H9 (cell line): ENCODE measurements around the gene FUCA1. TPM values are rescaled to one million over a fixed set of nuclear protein-coding genes. Genes with fewer than 3 reads are reported as not detected.

Source experiments
- DNase-seq: peaks from one replicate; pipeline ENCODE4 v3.0.0-alpha.2; 2017
- H2AFZ ChIP-seq: one replicate; pipeline ENCODE4 v1.6.1; 2013; ENCODE audit warnings: mild to moderate bottlenecking, low read length, control low read depth, moderate library complexity
- H2AK5ac ChIP-seq: 2 replicates; pipeline ENCODE4 v1.6.1; 2013; ENCODE audit warnings: low read length, control low read depth, mixed read lengths; ENCODE audit not compliant: insufficient read length
- H2BK120ac ChIP-seq: one replicate; pipeline ENCODE4 v1.6.1; 2013; ENCODE audit warnings: low read depth, mild to moderate bottlenecking, low read length, control low read depth, inconsistent platforms; ENCODE audit not compliant: poor library complexity, severe bottlenecking
- H2BK12ac ChIP-seq: 2 replicates; pipeline ENCODE4 v1.6.1; 2013; ENCODE audit warnings: low read length, control low read depth, mixed read lengths, low read depth; ENCODE audit not compliant: insufficient read length
- H2BK15ac ChIP-seq: 2 replicates; pipeline ENCODE4 v1.6.1; 2013; ENCODE audit warnings: low read depth, low read length, control low read depth
- H2BK20ac ChIP-seq: one replicate; pipeline ENCODE4 v1.6.1; 2013; ENCODE audit warnings: low read depth, mild to moderate bottlenecking, low read length, control low read depth, inconsistent platforms; ENCODE audit not compliant: poor library complexity, severe bottlenecking
- H2BK5ac ChIP-seq: 2 replicates; pipeline ENCODE4 v1.6.1; 2013; ENCODE audit warnings: low read length, control low read depth, mixed read lengths; ENCODE audit not compliant: insufficient read length
- H3K14ac ChIP-seq: 2 replicates; pipeline ENCODE4 v1.6.1; 2013; ENCODE audit warnings: low read length, control low read depth; ENCODE audit not compliant: insufficient read depth
- H3K18ac ChIP-seq: 2 replicates; pipeline ENCODE4 v1.6.1; 2013; ENCODE audit warnings: low read depth, mild to moderate bottlenecking, mixed read lengths, low read length, control low read depth; ENCODE audit not compliant: insufficient read length
- H3K23ac ChIP-seq: 2 replicates; pipeline ENCODE4 v1.6.1; 2013; ENCODE audit warnings: low read length, control low read depth, mixed read lengths, low read depth; ENCODE audit not compliant: insufficient read length
- H3K23me2 ChIP-seq: 2 replicates; pipeline ENCODE4 v1.6.1; 2013; ENCODE audit warnings: low read depth, mild to moderate bottlenecking, mixed read lengths, low read length, control low read depth; ENCODE audit not compliant: insufficient read length, poor library complexity, severe bottlenecking
- H3K27ac ChIP-seq: 2 replicates; pipeline ENCODE4 v1.5.1; 2013; ENCODE audit warnings: low read length, control low read depth, mixed read lengths, low read depth; ENCODE audit not compliant: insufficient read length
- H3K27me3 ChIP-seq: 2 replicates; pipeline ENCODE4 v1.6.1; 2013; ENCODE audit warnings: low read length, control low read depth, inconsistent platforms; ENCODE audit not compliant: insufficient read depth
- H3K4ac ChIP-seq: 2 replicates; pipeline ENCODE4 v1.6.1; 2013; ENCODE audit warnings: low read depth, mild to moderate bottlenecking, control low read depth, inconsistent platforms, low read length, moderate library complexity
- H3K4me1 ChIP-seq: 2 replicates; pipeline ENCODE4 v1.6.1; 2013; ENCODE audit warnings: low read length, control low read depth, inconsistent platforms; ENCODE audit not compliant: insufficient read depth
- H3K4me2 ChIP-seq: 2 replicates; pipeline ENCODE4 v1.6.1; 2013; ENCODE audit warnings: low read length, control low read depth, mixed read lengths; ENCODE audit not compliant: insufficient read length, insufficient read depth
- H3K56ac ChIP-seq: 2 replicates; pipeline ENCODE4 v1.6.1; 2013; ENCODE audit warnings: low read depth, mild to moderate bottlenecking, mixed read lengths, low read length, control low read depth; ENCODE audit not compliant: insufficient read length
- H3K79me1 ChIP-seq: 2 replicates; pipeline ENCODE4 v1.6.1; 2013; ENCODE audit warnings: low read depth, mild to moderate bottlenecking, moderate library complexity, low read length, control low read depth, inconsistent platforms; ENCODE audit not compliant: insufficient read depth, poor library complexity, severe bottlenecking
- H3K79me2 ChIP-seq: 2 replicates; pipeline ENCODE4 v1.6.1; 2013; ENCODE audit warnings: low read length, control low read depth, inconsistent platforms; ENCODE audit not compliant: insufficient read depth
- H3K9ac ChIP-seq: 2 replicates; pipeline ENCODE4 v1.6.1; 2013; ENCODE audit warnings: low read length, control low read depth, mixed read lengths; ENCODE audit not compliant: insufficient read length; ENCODE audit errors: extremely low read depth
- H3K9me3 ChIP-seq: one replicate; pipeline ENCODE4 v1.6.1; 2013; ENCODE audit warnings: low read depth, low read length, inconsistent platforms; ENCODE audit not compliant: control insufficient read depth
- H3T11ph ChIP-seq: one replicate; pipeline ENCODE4 v1.6.1; 2013; ENCODE audit warnings: mild to moderate bottlenecking, low read length, control low read depth, inconsistent platforms
- H4K20me1 ChIP-seq: one replicate; pipeline ENCODE4 v1.6.1; 2013; ENCODE audit not compliant: control insufficient read depth, insufficient read length, insufficient read depth
- H4K5ac ChIP-seq: 2 replicates; pipeline ENCODE4 v1.6.1; 2013; ENCODE audit warnings: low read depth, mild to moderate bottlenecking, mixed read lengths, low read length, control low read depth; ENCODE audit not compliant: insufficient read length
- H4K8ac ChIP-seq: replicated peaks from 2 replicates; pipeline ENCODE4 v1.6.1; 2013; ENCODE audit warnings: low read length, control low read depth, mixed read lengths, low read depth; ENCODE audit not compliant: insufficient read length
- H4K91ac ChIP-seq: 2 replicates; pipeline ENCODE4 v1.6.1; 2013; ENCODE audit warnings: low read depth, mild to moderate bottlenecking, moderate library complexity, mixed read lengths, low read length, control low read depth; ENCODE audit not compliant: insufficient read length
- H3K27ac Mint-ChIP-seq, 3 experiments: 2 replicates in 2 of 3; 3 replicates in 1 of 3; pipeline ENCODE4 v1.8.0; 2020 to 2021; ENCODE audit warnings: mixed read lengths in 3 of 3, mild to moderate bottlenecking in 1 of 3, moderate library complexity in 1 of 3
- H3K27me3 Mint-ChIP-seq: 2 replicates; pipeline ENCODE4 v1.8.0; 2021; ENCODE audit warnings: low read depth, mild to moderate bottlenecking, moderate library complexity, mixed read lengths
- H3K36me3 Mint-ChIP-seq, 3 experiments: 2 replicates in 2 of 3; 3 replicates in 1 of 3; pipeline ENCODE4 v1.8.0; 2020 to 2021; ENCODE audit warnings: low read depth in 3 of 3, mixed read lengths in 3 of 3; ENCODE audit not compliant: insufficient read depth in 1 of 3
- H3K4me1 Mint-ChIP-seq, 2 experiments: 2 replicates each; pipeline ENCODE4 v1.8.0; 2020; ENCODE audit warnings: mixed read lengths in 2 of 2
- H3K4me3 Mint-ChIP-seq, 2 experiments: 2 replicates in 1 of 2; 3 replicates in 1 of 2; pipeline ENCODE4 v1.8.0; 2020 to 2021; ENCODE audit warnings: mild to moderate bottlenecking in 2 of 2, mixed read lengths in 2 of 2, moderate library complexity in 1 of 2
- H3K9me3 Mint-ChIP-seq, 2 experiments: 2 replicates in 1 of 2; 3 replicates in 1 of 2; pipeline ENCODE4 v1.8.0; 2020; ENCODE audit warnings: mild to moderate bottlenecking in 2 of 2, mixed read lengths in 2 of 2, moderate library complexity in 1 of 2
- WGBS: extraction: QIAGEN DNeasy Blood & Tissue Kit; methylation state at CpG from one replicate; pipeline ENCODE4 v1.1.7; 2013; ENCODE audit warnings: missing lambda C conversion rate, low lambda C conversion rate, mixed read lengths; ENCODE audit not compliant: insufficient read length; ENCODE audit errors: extremely low coverage; 5-methylcytosine and 5-hydroxymethylcytosine counted together
- total RNA-seq: library from RNA; stranded (reverse); gene quantifications from 2 replicates; pipeline ENCODE4 v1.2.1, GENCODE V29; 2021
- TF ChIP-seq, protein P1 (sequence below): fragments of 200-600 bp; sonication (generic); conservative IDR thresholded peaks from 3 replicates; pipeline ENCODE4 v1.8.0; 2021; ENCODE audit warnings: antibody characterized with exemption, mild to moderate bottlenecking

The FUCA1 gene
- total RNA-seq, 1 experiment from 2014 or later = 9.1 TPM

DNA sequence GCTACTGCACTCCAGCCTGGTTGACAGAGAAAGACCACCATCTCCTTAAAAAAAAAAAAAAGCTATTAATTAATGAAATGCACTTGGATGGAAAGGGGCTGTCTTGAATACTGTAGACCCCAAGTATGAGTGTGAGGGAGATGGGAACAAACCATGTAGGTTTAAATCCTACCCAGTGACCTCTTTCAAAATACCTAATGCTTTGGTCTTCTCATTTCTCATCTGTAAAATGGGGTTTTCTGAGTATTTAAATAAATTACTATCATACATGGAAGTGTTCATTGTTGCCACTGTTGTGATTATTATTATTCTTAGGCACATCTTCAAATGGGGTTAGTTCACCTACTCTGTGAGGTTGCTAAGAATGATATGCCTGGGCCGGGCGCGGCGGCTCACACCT lies 17.1 kb upstream of the FUCA1 start:
- no peak overlapping the region for H3K27ac Mint-ChIP-seq
- Histone ChIP-seq H3K4ac (no peak overlapping the region), H2BK12ac (no peak overlapping the region), H2BK15ac (no peak overlapping the region), H3K18ac (no peak overlapping the region), H3K4me2 (no peak overlapping the region), H4K8ac (no peak overlapping the region), H3K56ac (no peak overlapping the region), H2BK5ac (no peak overlapping the region), H4K5ac (no peak overlapping the region), H3K27ac (no peak overlapping the region), H3K79me2 (no peaks in the 10 kb centered on the region), H3K27me3 (no peaks in the 10 kb centered on the region), H2BK20ac (no peak overlapping the region), H3K9ac (no peak overlapping the region), H2AFZ (no peak overlapping the region), H4K20me1 (no peaks in the 10 kb centered on the region), H4K91ac (no peak overlapping the region), H3T11ph (no peak overlapping the region), H3K79me1 (no peaks in the 10 kb centered on the region), H3K9me3 (no peaks in the 10 kb centered on the region), H3K4me1 (no peaks in the 10 kb centered on the region), H3K23ac (no peak overlapping the region), H3K14ac (no peak overlapping the region), H2AK5ac (no peak overlapping the region), H3K23me2 (no peaks in the 10 kb centered on the region), H2BK120ac (no peak overlapping the region)
- no peak for DNase-seq
- no peak overlapping the region for H3K4me3 Mint-ChIP-seq
- no CpG with 5 or more reads among the region's 4 CpGs for WGBS
- TF ChIP-seq, protein P1, sequence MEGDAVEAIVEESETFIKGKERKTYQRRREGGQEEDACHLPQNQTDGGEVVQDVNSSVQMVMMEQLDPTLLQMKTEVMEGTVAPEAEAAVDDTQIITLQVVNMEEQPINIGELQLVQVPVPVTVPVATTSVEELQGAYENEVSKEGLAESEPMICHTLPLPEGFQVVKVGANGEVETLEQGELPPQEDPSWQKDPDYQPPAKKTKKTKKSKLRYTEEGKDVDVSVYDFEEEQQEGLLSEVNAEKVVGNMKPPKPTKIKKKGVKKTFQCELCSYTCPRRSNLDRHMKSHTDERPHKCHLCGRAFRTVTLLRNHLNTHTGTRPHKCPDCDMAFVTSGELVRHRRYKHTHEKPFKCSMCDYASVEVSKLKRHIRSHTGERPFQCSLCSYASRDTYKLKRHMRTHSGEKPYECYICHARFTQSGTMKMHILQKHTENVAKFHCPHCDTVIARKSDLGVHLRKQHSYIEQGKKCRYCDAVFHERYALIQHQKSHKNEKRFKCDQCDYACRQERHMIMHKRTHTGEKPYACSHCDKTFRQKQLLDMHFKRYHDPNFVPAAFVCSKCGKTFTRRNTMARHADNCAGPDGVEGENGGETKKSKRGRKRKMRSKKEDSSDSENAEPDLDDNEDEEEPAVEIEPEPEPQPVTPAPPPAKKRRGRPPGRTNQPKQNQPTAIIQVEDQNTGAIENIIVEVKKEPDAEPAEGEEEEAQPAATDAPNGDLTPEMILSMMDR = no peak
- peaks cover 0 to 1% of the 10 kb centered on the region in 2 experiments; a peak in 1 of 5 replicates for H3K9me3 Mint-ChIP-seq
- H3K4me1 Mint-ChIP-seq = no peaks in the 10 kb centered on the region
- H3K36me3 Mint-ChIP-seq = no peaks in the 10 kb centered on the region
- peaks cover 1% of the 10 kb centered on the region for H3K27me3 Mint-ChIP-seq
